Astrocyte (in vitro differentiated cells and primary cell): Measurements from ENCODE around the gene JMJD1C. TPM values are rescaled to one million over a fixed set of nuclear protein-coding genes. Genes with fewer than 3 reads are reported as not detected.

Experiments used
- DNase-seq: peaks from one replicate; pipeline ENCODE4 v3.0.0-alpha.2; 2010; ENCODE audit warnings: low read depth
- FAIRE-seq: peaks from 2 replicates; lab custom pipeline; 2011; peaks lifted over from hg19 to GRCh38; lab: Jason Lieb, UNC
- H2AFZ ChIP-seq: 2 replicates; pipeline ENCODE4 v1.6.0; 2012; ENCODE audit warnings: low read depth, low read length, inconsistent platforms
- H3K27ac ChIP-seq: 2 replicates; pipeline ENCODE4 v1.5.1; 2011; ENCODE audit warnings: low read depth, low read length, inconsistent platforms
- H3K27me3 ChIP-seq: 2 replicates; pipeline ENCODE4 v1.6.0; 2011; ENCODE audit warnings: low read length, inconsistent platforms; ENCODE audit not compliant: insufficient read depth
- H3K36me3 ChIP-seq: 2 replicates; pipeline ENCODE4 v1.5.1; 2011; ENCODE audit warnings: low read length, inconsistent platforms; ENCODE audit not compliant: insufficient read depth
- H3K4me1 ChIP-seq: 2 replicates; pipeline ENCODE4 v1.5.1; 2011; ENCODE audit warnings: low read length, inconsistent platforms; ENCODE audit not compliant: insufficient read depth
- H3K4me2 ChIP-seq: 2 replicates; pipeline ENCODE4 v1.6.0; 2012; ENCODE audit warnings: low read length, inconsistent platforms
- H3K4me3 ChIP-seq: 2 replicates; pipeline ENCODE4 v1.5.1; 2011; ENCODE audit warnings: low read depth, mild to moderate bottlenecking, low read length, inconsistent platforms; ENCODE audit not compliant: insufficient read depth
- H3K79me2 ChIP-seq: 2 replicates; pipeline ENCODE4 v1.6.0; 2012; ENCODE audit warnings: mild to moderate bottlenecking, low read length, inconsistent platforms; ENCODE audit not compliant: insufficient read depth
- H3K9ac ChIP-seq: 2 replicates; pipeline ENCODE4 v1.6.0; 2012; ENCODE audit warnings: mild to moderate bottlenecking, low read length, inconsistent platforms
- H3K9me3 ChIP-seq: 2 replicates; pipeline ENCODE4 v1.5.1; 2012; ENCODE audit warnings: low read depth, mild to moderate bottlenecking, low read length, inconsistent platforms; ENCODE audit not compliant: insufficient read depth
- H4K20me1 ChIP-seq: 2 replicates; pipeline ENCODE4 v1.6.0; 2012; ENCODE audit warnings: low read length, inconsistent platforms; ENCODE audit not compliant: insufficient read depth
- H3K27ac Mint-ChIP-seq: one replicate; pipeline ENCODE4 v1.8.0; 2021; ENCODE audit warnings: mild to moderate bottlenecking, mixed read lengths; ENCODE audit not compliant: unreplicated experiment
- H3K27me3 Mint-ChIP-seq: one replicate; pipeline ENCODE4 v1.8.0; 2021; ENCODE audit warnings: low read depth, mixed read lengths; ENCODE audit not compliant: unreplicated experiment
- H3K36me3 Mint-ChIP-seq: one replicate; pipeline ENCODE4 v1.8.0; 2021; ENCODE audit warnings: low read depth, mixed read lengths; ENCODE audit not compliant: unreplicated experiment
- H3K4me1 Mint-ChIP-seq: one replicate; pipeline ENCODE4 v1.8.0; 2021; ENCODE audit warnings: low read depth, mixed read lengths; ENCODE audit not compliant: unreplicated experiment
- H3K4me3 Mint-ChIP-seq: one replicate; pipeline ENCODE4 v1.8.0; 2021; ENCODE audit warnings: mild to moderate bottlenecking, moderate library complexity, mixed read lengths; ENCODE audit not compliant: unreplicated experiment
- H3K9me3 Mint-ChIP-seq: one replicate; pipeline ENCODE4 v1.8.0; 2021; ENCODE audit warnings: mild to moderate bottlenecking, mixed read lengths; ENCODE audit not compliant: unreplicated experiment
- CTCF ChIP-seq: IDR thresholded peaks from 2 replicates; pipeline ENCODE4 v1.5.1; 2011; ENCODE audit warnings: low read depth, mild to moderate bottlenecking, inconsistent platforms, low read length, moderate library complexity; ENCODE audit not compliant: insufficient read depth
- EZH2 ChIP-seq: IDR thresholded peaks from 2 replicates; pipeline ENCODE4 v1.6.1; 2012; ENCODE audit warnings: mild to moderate bottlenecking, low read length, inconsistent platforms; ENCODE audit not compliant: insufficient read depth
- total RNA-seq: library from RNA; stranded (reverse); gene quantifications from 2 replicates; pipeline ENCODE4 v1.2.1, GENCODE V29; 2021

The JMJD1C gene
- total RNA-seq, 1 donor from 2014 or later: 61.0 TPM

GRCh38 chr10:63430999-63431356 is 34.8 kb downstream of the JMJD1C start:
- no peak overlapping the region for H3K9ac ChIP-seq
- no peaks in the 10 kb centered on the region for H3K36me3 ChIP-seq
- Mint-ChIP-seq H3K27me3 (no peaks in the 10 kb centered on the region), H3K27ac (no peak overlapping the region), H3K9me3 (no peaks in the 10 kb centered on the region), H3K36me3 (peaks cover 3% of the 10 kb centered on the region), H3K4me3 (no peak overlapping the region), H3K4me1 (peaks cover 42% of the 10 kb centered on the region)
- peaks cover 48% of the 10 kb centered on the region for H4K20me1 ChIP-seq
- FAIRE-seq (no peak), DNase-seq (no peak)
- no peak overlapping the region for H2AFZ ChIP-seq
- no peak for TF ChIP-seq EZH2
- TF ChIP-seq CTCF: no peak
- peaks cover 19% of the 10 kb centered on the region for H3K4me1 ChIP-seq
- H3K9me3 ChIP-seq: no peaks in the 10 kb centered on the region
- no peaks in the 10 kb centered on the region for H3K27me3 ChIP-seq
- peak overlapping the region; percentile 36 for H3K27ac ChIP-seq
- no peak overlapping the region for H3K4me2 ChIP-seq
- peaks cover 96% of the 10 kb centered on the region for H3K79me2 ChIP-seq
- H3K4me3 ChIP-seq: no peak overlapping the region

GRCh38 chr10:63430091-63430998 is 35.4 kb downstream of the JMJD1C start:
- H2AFZ ChIP-seq: no peak overlapping the region
- peak overlapping the region; percentile 55 for H3K27ac ChIP-seq
- H3K4me2 ChIP-seq: peak overlapping the region; percentile 31
- peaks cover 52% of the 10 kb centered on the region for H4K20me1 ChIP-seq
- H3K79me2 ChIP-seq: peaks cover 96% of the 10 kb centered on the region
- peaks cover 3% of the 10 kb centered on the region for H3K36me3 Mint-ChIP-seq
- H3K4me3 Mint-ChIP-seq: no peak overlapping the region
- H3K27ac Mint-ChIP-seq: peak overlapping the region; percentile 66
- TF ChIP-seq CTCF (no peak), EZH2 (no peak)
- H3K4me1 Mint-ChIP-seq: peaks cover 42% of the 10 kb centered on the region
- FAIRE-seq: no peak
- H3K4me3 ChIP-seq: no peak overlapping the region
- no peaks in the 10 kb centered on the region for H3K36me3 ChIP-seq
- H3K9ac ChIP-seq: no peak overlapping the region
- no peaks in the 10 kb centered on the region for H3K9me3 ChIP-seq
- peak; percentile 79 for DNase-seq
- no peaks in the 10 kb centered on the region for H3K9me3 Mint-ChIP-seq
- peaks cover 19% of the 10 kb centered on the region for H3K4me1 ChIP-seq
- H3K27me3 ChIP-seq: no peaks in the 10 kb centered on the region
- no peaks in the 10 kb centered on the region for H3K27me3 Mint-ChIP-seq

GRCh38 chr10:63429281-63429680 is 36.5 kb downstream of the JMJD1C start:
- TF ChIP-seq EZH2: no peak
- TF ChIP-seq CTCF: no peak
- Histone ChIP-seq H3K27me3 (no peaks in the 10 kb centered on the region), H4K20me1 (peaks cover 45% of the 10 kb centered on the region), H2AFZ (no peak overlapping the region), H3K4me2 (no peak overlapping the region), H3K9me3 (no peaks in the 10 kb centered on the region), H3K79me2 (peaks cover 96% of the 10 kb centered on the region), H3K4me1 (peaks cover 19% of the 10 kb centered on the region), H3K9ac (no peak overlapping the region), H3K36me3 (no peaks in the 10 kb centered on the region), H3K27ac (peak overlapping the region; percentile 55), H3K4me3 (no peak overlapping the region)
- H3K4me1 Mint-ChIP-seq: peaks cover 36% of the 10 kb centered on the region
- no peaks in the 10 kb centered on the region for H3K9me3 Mint-ChIP-seq
- H3K27me3 Mint-ChIP-seq: no peaks in the 10 kb centered on the region
- no peak for FAIRE-seq
- peak; percentile 71 for DNase-seq
- H3K36me3 Mint-ChIP-seq: peaks cover 3% of the 10 kb centered on the region
- no peak overlapping the region for H3K4me3 Mint-ChIP-seq
- peak overlapping the region; percentile 77 for H3K27ac Mint-ChIP-seq
